H1 (cell line): ENCODE measurements around the gene TAB3.

ENCODE experiments used
- ATF3 ChIP-seq: IDR thresholded peaks from 2 replicates; pipeline ENCODE4 v1.6.1; 2011; ENCODE audit warnings: low read depth, mild to moderate bottlenecking, low read length; ENCODE audit not compliant: insufficient read depth
- CTCF ChIP-seq, 3 experiments: IDR thresholded peaks; 1 replicate in 2 of 3; 2 replicates in 1 of 3; pipeline versions ENCODE4 v1.5.1 to v1.6.1; 2011; ENCODE audit warnings: low read length in 3 of 3, mild to moderate bottlenecking in 3 of 3, inconsistent platforms in 2 of 3, low read depth in 1 of 3, moderate library complexity in 1 of 3; ENCODE audit not compliant: insufficient read depth in 1 of 3; ENCODE audit errors: control extremely low read depth in 1 of 3
- EZH2 ChIP-seq: fragments of 200-600 bp; sonication (generic); IDR thresholded peaks from 2 replicates; pipeline ENCODE4 v1.7.1; 2012; ENCODE audit warnings: low read depth, mild to moderate bottlenecking, moderate library complexity, low read length, inconsistent platforms; ENCODE audit not compliant: severe bottlenecking
- POLR2A ChIP-seq, 2 experiments: IDR thresholded peaks; 1 replicate in 1 of 2; 2 replicates in 1 of 2; pipeline ENCODE4 v1.6.1; 2011; ENCODE audit warnings: low read depth in 2 of 2, low read length in 2 of 2, mild to moderate bottlenecking in 2 of 2; ENCODE audit errors: control extremely low read depth in 1 of 2
- RAD21 ChIP-seq, 2 experiments: IDR thresholded peaks in 1 of 2; conservative IDR thresholded peaks in 1 of 2; 2 replicates each; pipeline ENCODE4 v1.6.1; 2011; ENCODE audit warnings: low read depth in 2 of 2, low read length in 2 of 2, improper control_type of control experiment in 1 of 2, inconsistent platforms in 1 of 2, mild to moderate bottlenecking in 1 of 2, moderate library complexity in 1 of 2

GRCh38 chrX:30930679-30931078 is 41.6 kb upstream of the TAB3 start:
- no peak for TF ChIP-seq ATF3
- TF ChIP-seq EZH2, result no peak
- TF ChIP-seq CTCF (IDR thresholded peaks at IDR 0.05; ENCODE audit: control extremely low read depth in 1 of 3, insufficient read depth in 1 of 3, low read depth in 1 of 3, low read length in 3 of 3), result no peak
- no peak for TF ChIP-seq RAD21 (IDR thresholded peaks at IDR 0.05 in 1 of 2, conservative IDR thresholded peaks at IDR 0.05 in 1 of 2; ENCODE audit: low read depth in 2 of 2, low read length in 2 of 2)
- TF ChIP-seq POLR2A (IDR thresholded peaks at IDR 0.05; ENCODE audit: control extremely low read depth in 1 of 2, low read depth in 2 of 2, low read length in 2 of 2), result no peak
